ENCODE results near the gene ZSWIM6. TPM values are rescaled to one million over a fixed set of nuclear protein-coding genes. Genes with fewer than 3 reads are reported as not detected.

Gene ZSWIM6
- total RNA-seq, 1 donor from 2014 or later, result 40.1 TPM

DNA sequence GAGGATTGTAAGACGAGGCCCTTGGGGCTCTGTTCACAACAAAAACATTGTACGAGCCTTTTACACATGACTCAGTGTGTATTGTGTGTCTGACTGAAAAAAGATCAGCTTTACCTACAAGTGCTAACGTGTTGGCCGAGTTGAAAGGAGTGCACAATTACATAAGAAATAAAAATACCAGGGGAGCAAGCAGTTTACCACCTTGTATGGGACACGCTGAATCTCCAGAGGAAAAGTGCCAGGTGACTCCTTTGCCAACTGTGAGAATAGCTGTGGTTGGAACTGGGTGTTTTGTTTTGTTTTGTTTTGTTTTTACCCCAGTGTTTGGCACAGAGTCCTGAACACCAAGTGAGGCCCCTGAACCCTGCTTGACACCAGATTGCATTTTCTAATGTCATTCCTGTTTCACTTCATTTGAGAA lies 32.8 kb upstream of the ZSWIM6 start:
- no peaks in the 10 kb centered on the region for H3K9me3 Mint-ChIP-seq (ENCODE audit: unreplicated experiment)
- H3K36me3 Mint-ChIP-seq (ENCODE audit: low read depth, unreplicated experiment), result peaks cover 2% of the 10 kb centered on the region
- Histone ChIP-seq H3K9ac (ENCODE audit: low read length) (no peak overlapping the region), H4K20me1 (ENCODE audit: insufficient read depth, low read length) (no peaks in the 10 kb centered on the region), H3K9me3 (ENCODE audit: insufficient read depth, low read depth, low read length) (no peaks in the 10 kb centered on the region), H2AFZ (ENCODE audit: low read depth, low read length) (peak overlapping the region; percentile 25), H3K27ac (ENCODE audit: low read depth, low read length) (peak overlapping the region; percentile 15), H3K4me3 (ENCODE audit: insufficient read depth, low read depth, low read length) (peak overlapping the region; percentile 5), H3K4me1 (ENCODE audit: insufficient read depth, low read length) (peaks cover 38% of the 10 kb centered on the region), H3K4me2 (ENCODE audit: low read length) (peak overlapping the region; percentile 70), H3K36me3 (ENCODE audit: insufficient read depth, low read length) (no peaks in the 10 kb centered on the region), H3K27me3 (ENCODE audit: insufficient read depth, low read length) (no peaks in the 10 kb centered on the region), H3K79me2 (ENCODE audit: insufficient read depth, low read length) (no peaks in the 10 kb centered on the region)
- DNase-seq (ENCODE audit: low read depth) (no peak), FAIRE-seq (no peak)
- H3K27me3 Mint-ChIP-seq (ENCODE audit: low read depth, unreplicated experiment), result no peaks in the 10 kb centered on the region
- TF ChIP-seq, protein P1, sequence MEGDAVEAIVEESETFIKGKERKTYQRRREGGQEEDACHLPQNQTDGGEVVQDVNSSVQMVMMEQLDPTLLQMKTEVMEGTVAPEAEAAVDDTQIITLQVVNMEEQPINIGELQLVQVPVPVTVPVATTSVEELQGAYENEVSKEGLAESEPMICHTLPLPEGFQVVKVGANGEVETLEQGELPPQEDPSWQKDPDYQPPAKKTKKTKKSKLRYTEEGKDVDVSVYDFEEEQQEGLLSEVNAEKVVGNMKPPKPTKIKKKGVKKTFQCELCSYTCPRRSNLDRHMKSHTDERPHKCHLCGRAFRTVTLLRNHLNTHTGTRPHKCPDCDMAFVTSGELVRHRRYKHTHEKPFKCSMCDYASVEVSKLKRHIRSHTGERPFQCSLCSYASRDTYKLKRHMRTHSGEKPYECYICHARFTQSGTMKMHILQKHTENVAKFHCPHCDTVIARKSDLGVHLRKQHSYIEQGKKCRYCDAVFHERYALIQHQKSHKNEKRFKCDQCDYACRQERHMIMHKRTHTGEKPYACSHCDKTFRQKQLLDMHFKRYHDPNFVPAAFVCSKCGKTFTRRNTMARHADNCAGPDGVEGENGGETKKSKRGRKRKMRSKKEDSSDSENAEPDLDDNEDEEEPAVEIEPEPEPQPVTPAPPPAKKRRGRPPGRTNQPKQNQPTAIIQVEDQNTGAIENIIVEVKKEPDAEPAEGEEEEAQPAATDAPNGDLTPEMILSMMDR (IDR thresholded peaks at IDR 0.05; ENCODE audit: insufficient read depth, low read depth, low read length), result no peak
- no peak overlapping the region for H3K27ac Mint-ChIP-seq (ENCODE audit: unreplicated experiment)
- no peak overlapping the region for H3K4me3 Mint-ChIP-seq (ENCODE audit: unreplicated experiment)
- H3K4me1 Mint-ChIP-seq (ENCODE audit: low read depth, unreplicated experiment), result peaks cover 44% of the 10 kb centered on the region

GRCh38 chr5:61301341-61302199 lies 30.5 kb upstream of the ZSWIM6 start:
- peak overlapping the region; percentile 82 for H3K4me2 ChIP-seq (ENCODE audit: low read length)
- no peaks in the 10 kb centered on the region for H3K9me3 ChIP-seq (ENCODE audit: insufficient read depth, low read depth, low read length)
- H3K27me3 ChIP-seq (ENCODE audit: insufficient read depth, low read length), result no peaks in the 10 kb centered on the region
- H3K36me3 Mint-ChIP-seq (ENCODE audit: low read depth, unreplicated experiment), result no peaks in the 10 kb centered on the region
- TF ChIP-seq, protein P1 (IDR thresholded peaks at IDR 0.05; ENCODE audit: insufficient read depth, low read depth, low read length), result no peak
- TF ChIP-seq EZH2 (IDR thresholded peaks at IDR 0.05; ENCODE audit: insufficient read depth, low read length), result no peak
- H3K79me2 ChIP-seq (ENCODE audit: insufficient read depth, low read length), result no peaks in the 10 kb centered on the region
- H3K9me3 Mint-ChIP-seq (ENCODE audit: unreplicated experiment), result no peaks in the 10 kb centered on the region
- H3K27ac ChIP-seq (ENCODE audit: low read depth, low read length), result peak overlapping the region; percentile 85
- no peaks in the 10 kb centered on the region for H3K36me3 ChIP-seq (ENCODE audit: insufficient read depth, low read length)
- H4K20me1 ChIP-seq (ENCODE audit: insufficient read depth, low read length), result no peaks in the 10 kb centered on the region
- peak overlapping the region; percentile 99 for H3K27ac Mint-ChIP-seq (ENCODE audit: unreplicated experiment)
- no peak overlapping the region for H3K4me3 Mint-ChIP-seq (ENCODE audit: unreplicated experiment)
- peak overlapping the region; percentile 31 for H2AFZ ChIP-seq (ENCODE audit: low read depth, low read length)
- H3K4me3 ChIP-seq (ENCODE audit: insufficient read depth, low read depth, low read length), result no peak overlapping the region
- no peaks in the 10 kb centered on the region for H3K27me3 Mint-ChIP-seq (ENCODE audit: low read depth, unreplicated experiment)
- FAIRE-seq (peak; percentile 90), DNase-seq (ENCODE audit: low read depth) (peak; percentile 99)
- peaks cover 59% of the 10 kb centered on the region for H3K4me1 Mint-ChIP-seq (ENCODE audit: low read depth, unreplicated experiment)
- peaks cover 51% of the 10 kb centered on the region for H3K4me1 ChIP-seq (ENCODE audit: insufficient read depth, low read length)
- H3K9ac ChIP-seq (ENCODE audit: low read length), result peak overlapping the region; percentile 74

DNA sequence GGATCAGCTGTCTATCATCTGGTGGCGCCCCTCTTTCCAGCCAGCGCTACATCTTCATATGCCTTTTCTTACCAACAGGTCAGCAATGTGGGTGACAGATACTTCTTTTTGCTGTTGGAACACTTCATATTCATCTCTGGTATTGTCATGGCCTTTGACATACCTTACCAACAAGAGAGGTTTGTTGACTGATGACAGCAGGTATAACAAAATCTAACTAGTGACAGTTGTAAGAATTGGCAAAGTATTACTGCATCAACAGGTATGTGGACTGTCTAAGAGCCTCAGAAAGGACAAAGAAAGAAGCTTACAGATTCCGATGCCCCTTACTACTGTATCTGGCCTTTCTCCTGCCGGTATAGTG lies 29.9 kb upstream of the ZSWIM6 start:
- TF ChIP-seq, protein P1 (IDR thresholded peaks at IDR 0.05; ENCODE audit: insufficient read depth, low read depth, low read length), result no peak
- TF ChIP-seq EZH2 (IDR thresholded peaks at IDR 0.05; ENCODE audit: insufficient read depth, low read length), result no peak
- H3K4me3 ChIP-seq (ENCODE audit: insufficient read depth, low read depth, low read length), result no peak overlapping the region
- H3K79me2 ChIP-seq (ENCODE audit: insufficient read depth, low read length), result no peaks in the 10 kb centered on the region
- H3K27me3 Mint-ChIP-seq (ENCODE audit: low read depth, unreplicated experiment), result no peaks in the 10 kb centered on the region
- H3K27ac Mint-ChIP-seq (ENCODE audit: unreplicated experiment), result peak overlapping the region; percentile 99
- H3K4me2 ChIP-seq (ENCODE audit: low read length), result peak overlapping the region; percentile 82
- H3K36me3 ChIP-seq (ENCODE audit: insufficient read depth, low read length), result no peaks in the 10 kb centered on the region
- peak overlapping the region; percentile 74 for H3K9ac ChIP-seq (ENCODE audit: low read length)
- peaks cover 64% of the 10 kb centered on the region for H3K4me1 Mint-ChIP-seq (ENCODE audit: low read depth, unreplicated experiment)
- H3K27ac ChIP-seq (ENCODE audit: low read depth, low read length), result peak overlapping the region; percentile 85
- DNase-seq (ENCODE audit: low read depth) (no peak), FAIRE-seq (no peak)
- H3K9me3 ChIP-seq (ENCODE audit: insufficient read depth, low read depth, low read length), result no peaks in the 10 kb centered on the region
- H3K4me3 Mint-ChIP-seq (ENCODE audit: unreplicated experiment), result peak overlapping the region; percentile 69
- no peaks in the 10 kb centered on the region for H3K9me3 Mint-ChIP-seq (ENCODE audit: unreplicated experiment)
- peak overlapping the region; percentile 31 for H2AFZ ChIP-seq (ENCODE audit: low read depth, low read length)
- peaks cover 57% of the 10 kb centered on the region for H3K4me1 ChIP-seq (ENCODE audit: insufficient read depth, low read length)
- H3K36me3 Mint-ChIP-seq (ENCODE audit: low read depth, unreplicated experiment), result no peaks in the 10 kb centered on the region
- no peaks in the 10 kb centered on the region for H3K27me3 ChIP-seq (ENCODE audit: insufficient read depth, low read length)
- no peaks in the 10 kb centered on the region for H4K20me1 ChIP-seq (ENCODE audit: insufficient read depth, low read length)
